ENCODE measurements around the gene KRT83.
"Not testable (repeated sequence)": the region's sequence is repeated elsewhere in the genome, so short reads cannot be mapped to it uniquely, and the experiment has no call there.

KRT83 gene

DNA sequence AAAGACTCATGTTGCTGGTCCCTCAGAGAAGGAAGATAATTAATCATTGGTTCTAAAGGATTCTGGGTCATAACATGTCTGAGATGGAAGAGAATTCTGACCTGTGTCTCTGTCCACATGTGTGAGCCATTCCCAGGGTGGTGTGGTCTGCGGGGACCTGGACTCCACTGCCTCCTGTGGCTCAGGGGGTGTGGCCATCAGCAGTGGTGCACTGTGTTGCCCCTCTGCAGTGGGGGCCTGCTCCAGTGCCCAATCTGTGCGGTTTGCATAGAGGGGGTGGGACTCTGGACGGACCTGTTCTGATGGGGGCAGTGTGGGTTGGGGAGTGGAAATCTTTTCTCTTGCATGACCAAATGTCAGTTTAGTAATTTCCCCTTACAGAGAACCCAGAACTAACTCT is 32.6 kb upstream of the KRT83 start:
- DNase-seq = no peak

DNA sequence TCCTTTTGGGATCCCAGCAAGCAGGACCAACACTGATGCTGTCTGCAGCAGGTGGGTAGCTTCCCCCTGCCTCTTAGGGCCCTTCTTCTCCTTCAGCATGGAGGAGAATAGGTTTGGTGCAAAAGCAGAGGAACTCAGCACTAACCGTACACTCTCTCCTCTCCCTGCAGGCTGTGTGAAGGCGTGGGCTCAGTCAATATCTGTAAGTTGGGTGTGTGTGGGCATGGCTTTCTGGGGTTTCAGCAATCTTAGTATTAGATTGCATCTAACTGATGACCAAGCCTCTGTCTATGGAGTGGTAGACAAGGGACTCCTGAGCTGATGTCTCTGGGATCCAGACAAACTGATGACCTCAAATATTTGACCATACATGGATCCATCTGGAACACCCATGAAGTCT is 31.8 kb upstream of the KRT83 start:
- DNase-seq = no peak

GRCh38 chr12:52351196-52352059 is 30.2 kb upstream of the KRT83 start:
- DNase-seq = peak in 39 of 51 donors; percentile 2 to 84 (median 43)

DNA sequence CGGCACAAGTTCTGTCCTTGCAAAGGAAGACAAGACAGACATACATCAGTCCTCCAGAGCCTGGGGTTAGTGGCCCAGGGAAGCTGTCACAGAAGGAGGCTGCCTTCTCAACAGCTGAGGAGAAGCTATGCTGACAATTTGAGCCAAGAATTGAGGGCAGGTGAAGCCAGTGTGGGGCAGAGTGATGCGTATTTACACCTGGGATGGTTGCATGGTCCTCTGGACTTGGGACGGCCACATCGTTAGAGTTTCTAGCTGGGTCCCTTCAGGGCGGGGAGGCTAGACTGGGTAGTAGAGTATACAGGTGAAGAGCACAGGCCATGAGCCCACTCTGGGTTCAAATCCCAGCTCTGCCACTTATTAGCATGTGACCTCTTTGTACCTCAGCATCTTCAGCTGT is 29.6 kb upstream of the KRT83 start:
- no peak for DNase-seq

GRCh38 chr12:52350021-52350620 is 28.9 kb upstream of the KRT83 start:
- no peak for DNase-seq

GRCh38 chr12:52349196-52349595 is 28.0 kb upstream of the KRT83 start:
- no peak for DNase-seq

GRCh38 chr12:52347551-52348510 is 26.6 kb upstream of the KRT83 start:
- DNase-seq = no peak

DNA sequence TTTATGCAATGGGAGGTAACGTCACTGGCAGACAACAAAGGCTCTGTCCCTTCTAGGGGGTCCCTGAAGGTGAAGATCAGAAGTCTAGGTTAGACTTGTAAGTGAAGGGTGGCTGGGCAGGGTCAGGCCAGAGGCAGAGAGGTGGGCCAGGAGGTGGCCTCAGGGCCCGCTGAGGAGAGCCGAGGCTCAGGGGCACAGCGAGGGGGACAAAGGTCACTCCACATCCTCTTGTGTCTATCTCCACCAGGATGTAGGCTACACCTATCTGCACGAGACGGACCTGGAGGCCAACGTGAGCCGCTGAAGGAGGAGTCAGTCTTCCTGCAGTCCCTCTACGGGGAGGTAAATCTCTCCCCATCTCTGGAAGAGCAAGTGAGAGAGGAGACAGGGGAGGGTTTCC is 25.8 kb upstream of the KRT83 start:
- DNase-seq = no peak

DNA sequence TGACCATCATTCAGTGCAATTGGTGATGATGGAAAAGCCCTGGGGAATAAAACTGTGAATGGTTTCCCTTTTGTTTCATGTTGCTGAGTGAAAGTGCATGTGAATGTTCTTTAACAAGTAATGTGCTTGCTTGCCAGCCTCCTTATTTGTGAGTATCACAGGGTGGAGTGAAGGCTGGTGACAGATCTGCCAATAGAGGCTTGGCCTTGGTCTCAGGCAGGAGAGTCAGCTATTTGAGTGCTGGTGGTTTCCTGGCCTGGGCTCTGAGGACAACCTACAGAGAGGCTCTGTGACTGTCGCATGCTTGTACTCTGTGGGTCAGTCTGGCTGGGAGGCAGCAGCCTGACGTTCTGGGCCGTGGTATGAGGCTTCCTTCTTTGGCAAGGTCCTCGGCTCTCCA is 25.4 kb upstream of the KRT83 start:
- DNase-seq = peak in 21 of 51 donors; percentile 5 to 65 (median 25)

DNA sequence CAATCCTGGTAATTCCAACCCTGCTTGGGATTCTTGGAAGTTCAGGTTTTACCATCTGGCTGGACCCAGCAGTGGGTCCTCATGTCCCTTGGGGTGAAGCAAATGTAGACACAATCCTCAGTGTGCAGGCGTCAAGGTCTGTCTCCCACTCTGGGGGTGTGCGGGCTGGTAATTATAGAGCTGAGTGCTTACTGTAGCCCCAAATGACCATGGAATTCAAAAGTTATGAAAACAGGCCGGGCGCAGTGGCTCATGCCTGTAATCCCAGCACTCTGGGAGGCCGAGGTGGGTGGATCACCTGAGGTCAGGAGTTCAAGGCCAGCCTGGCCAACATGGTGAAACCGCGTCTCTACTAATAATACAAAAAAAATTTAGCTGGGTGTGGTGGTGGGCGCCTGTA is 23.8 kb upstream of the KRT83 start:
- DNase-seq = not testable (repeated sequence)

- DNase-seq = no peak
These were observed 22.9 kb upstream of the KRT83 start for GRCh38 chr12:52344111-52344510.

DNA sequence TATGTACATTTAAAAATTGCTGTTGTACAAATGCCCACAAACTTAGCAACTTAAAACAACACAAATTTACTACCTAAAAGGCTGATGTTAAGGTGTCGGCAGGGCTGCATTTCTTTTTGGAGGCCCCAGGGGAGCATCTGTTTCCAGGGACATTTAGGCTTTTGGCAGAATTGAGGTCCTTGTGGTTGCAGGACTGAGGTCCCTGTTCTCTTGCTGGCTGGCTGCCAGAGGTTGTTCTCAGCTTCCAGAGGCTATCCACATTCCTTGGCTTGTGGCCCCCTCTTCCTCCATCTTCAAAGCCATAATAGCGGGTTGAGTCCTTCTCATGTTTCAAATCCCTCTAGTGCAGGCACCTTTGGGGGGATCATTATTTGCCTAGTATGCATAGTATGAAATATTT is 22.4 kb upstream of the KRT83 start:
- DNase-seq = no peak

- no peak for DNase-seq
These were observed 21.7 kb upstream of the KRT83 start for GRCh38 chr12:52342781-52343490.

- no peak for DNase-seq
These were observed 19.9 kb upstream of the KRT83 start for GRCh38 chr12:52341066-52341580.

- no peak for DNase-seq
These were observed 17.2 kb upstream of the KRT83 start for GRCh38 chr12:52338241-52338960.

DNA sequence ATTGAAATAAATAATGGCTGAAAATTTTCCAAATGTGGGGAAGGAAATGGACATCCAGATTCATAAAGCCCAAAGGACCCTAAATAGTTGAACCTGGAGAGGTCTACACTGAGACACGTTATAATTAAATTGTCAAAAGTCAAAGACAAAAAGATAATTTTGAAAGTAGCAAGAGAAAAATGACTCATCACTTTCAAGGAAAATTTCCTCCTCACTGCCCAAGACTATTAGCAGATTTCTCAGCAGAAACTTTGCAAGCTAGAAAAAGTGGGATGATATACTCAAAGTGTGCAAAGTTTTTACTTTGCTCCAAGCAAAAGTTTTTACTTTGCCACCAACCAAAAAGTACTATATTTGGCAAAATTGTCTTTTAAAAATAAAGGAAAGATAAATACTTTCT is 15.9 kb upstream of the KRT83 start:
- no peak for DNase-seq

GRCh38 chr12:52336641-52337040 is 15.4 kb upstream of the KRT83 start:
- DNase-seq = no peak

GRCh38 chr12:52335598-52336262 is 14.5 kb upstream of the KRT83 start:
- DNase-seq = no peak

DNA sequence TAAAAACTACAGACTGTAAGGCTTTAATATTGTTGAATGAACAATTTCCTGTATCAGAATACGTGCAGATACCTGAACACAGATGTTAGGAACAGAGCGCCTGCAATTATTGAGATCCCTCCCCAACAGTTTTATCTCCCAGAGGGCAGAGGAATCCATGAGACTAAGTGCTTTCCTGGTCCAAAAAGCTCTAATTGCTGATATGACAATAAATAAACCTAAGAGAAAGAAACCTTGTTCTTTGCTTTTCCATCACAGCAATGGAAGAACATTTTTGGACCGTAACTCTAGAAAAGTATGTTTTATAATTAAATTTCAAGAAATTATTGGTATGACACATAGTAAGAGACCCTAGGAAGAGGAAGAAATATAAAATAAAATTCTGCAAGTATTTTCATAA is 13.0 kb upstream of the KRT83 start:
- no peak for DNase-seq

DNA sequence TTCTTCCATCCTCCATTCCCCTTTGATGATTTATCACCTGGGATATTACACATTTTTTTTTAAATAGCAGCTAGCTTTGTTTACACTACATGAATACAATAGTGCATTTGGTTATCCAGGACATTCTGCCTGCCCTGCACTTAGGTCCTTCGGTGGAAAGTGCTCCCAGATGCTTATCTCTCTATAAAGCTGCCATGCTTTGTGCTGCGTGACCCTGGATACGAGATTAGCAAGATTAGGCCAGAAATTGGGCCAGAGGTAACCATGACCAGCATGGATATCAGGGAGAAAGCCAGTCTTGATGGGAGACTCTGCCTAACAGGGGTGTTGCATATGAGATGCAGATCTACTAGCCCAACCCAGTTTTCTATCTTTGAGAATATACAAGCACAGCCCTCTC is 12.1 kb upstream of the KRT83 start:
- DNase-seq = no peak

Data from hypothalamus (tissue), 51 donors.